Activated naive CD8-positive, alpha-beta T cell treated with anti-CD3 and anti-CD28 coated beads for 36 hours (primary cell): ENCODE data around the gene OGDH. TPM values are rescaled to one million over a fixed set of nuclear protein-coding genes. Genes with fewer than 3 reads are reported as not detected.
A peak's percentile ranks its signal among the peaks of the same experiment; 100 is the strongest.

Source experiments
- DNase-seq: peaks from one replicate; pipeline ENCODE4 v3.0.0; 2021
- H3K27ac Mint-ChIP-seq: one replicate; pipeline ENCODE4 v1.8.0; 2022; ENCODE audit warnings: mild to moderate bottlenecking, moderate library complexity, mixed read lengths
- H3K27me3 Mint-ChIP-seq: one replicate; pipeline ENCODE4 v1.8.0; 2022; ENCODE audit warnings: mild to moderate bottlenecking, mixed read lengths
- H3K36me3 Mint-ChIP-seq: one replicate; pipeline ENCODE4 v1.8.0; 2021; ENCODE audit warnings: mild to moderate bottlenecking, mixed read lengths
- H3K4me1 Mint-ChIP-seq: one replicate; pipeline ENCODE4 v1.8.0; 2021; ENCODE audit warnings: mixed read lengths
- H3K4me3 Mint-ChIP-seq: one replicate; pipeline ENCODE4 v1.8.0; 2022; ENCODE audit warnings: mild to moderate bottlenecking, moderate library complexity, mixed read lengths
- H3K9me3 Mint-ChIP-seq: one replicate; pipeline ENCODE4 v1.8.0; 2022; ENCODE audit warnings: mixed read lengths
- total RNA-seq, 2 experiments: library from RNA; stranded (reverse); gene quantifications; one replicate each; pipeline ENCODE4 v1.2.3, GENCODE V29; 2021

The OGDH gene
- total RNA-seq, 2 experiments from 2014 or later = 75.8 to 77.9 TPM

GRCh38 chr7:44602576-44602910 is 3.9 kb upstream of the OGDH start:
- no peak overlapping the region for H3K27ac Mint-ChIP-seq
- no peak overlapping the region for H3K4me3 Mint-ChIP-seq
- H3K36me3 Mint-ChIP-seq = peaks cover 7% of the 10 kb centered on the region
- H3K27me3 Mint-ChIP-seq = peaks cover 4% of the 10 kb centered on the region
- H3K4me1 Mint-ChIP-seq = peaks cover 11% of the 10 kb centered on the region
- H3K9me3 Mint-ChIP-seq = no peaks in the 10 kb centered on the region
- DNase-seq = no peak

GRCh38 chr7:44603193-44603592 is 3.2 kb upstream of the OGDH start:
- H3K4me1 Mint-ChIP-seq = peaks cover 13% of the 10 kb centered on the region
- no peak overlapping the region for H3K27ac Mint-ChIP-seq
- no peak for DNase-seq
- peaks cover 4% of the 10 kb centered on the region for H3K27me3 Mint-ChIP-seq
- peaks cover 12% of the 10 kb centered on the region for H3K36me3 Mint-ChIP-seq
- no peak overlapping the region for H3K4me3 Mint-ChIP-seq
- no peaks in the 10 kb centered on the region for H3K9me3 Mint-ChIP-seq

GRCh38 chr7:44604941-44605340 is 1.5 kb upstream of the OGDH start:
- H3K4me3 Mint-ChIP-seq = peak overlapping the region; percentile 51
- H3K4me1 Mint-ChIP-seq = peaks cover 24% of the 10 kb centered on the region
- H3K27me3 Mint-ChIP-seq = peaks cover 4% of the 10 kb centered on the region
- H3K36me3 Mint-ChIP-seq = peaks cover 15% of the 10 kb centered on the region
- H3K9me3 Mint-ChIP-seq = no peaks in the 10 kb centered on the region
- DNase-seq = no peak
- no peak overlapping the region for H3K27ac Mint-ChIP-seq

- peak overlapping the region; percentile 87 for H3K4me3 Mint-ChIP-seq
- peak overlapping the region; percentile 98 for H3K27ac Mint-ChIP-seq
- H3K4me1 Mint-ChIP-seq = peaks cover 32% of the 10 kb centered on the region
- H3K36me3 Mint-ChIP-seq = peaks cover 18% of the 10 kb centered on the region
- peaks cover 4% of the 10 kb centered on the region for H3K27me3 Mint-ChIP-seq
- no peak for DNase-seq
- no peaks in the 10 kb centered on the region for H3K9me3 Mint-ChIP-seq
Observed at GRCh38 chr7:44607141-44608068, 978 bp downstream of the OGDH start.

- H3K27ac Mint-ChIP-seq = peak overlapping the region; percentile 29
- H3K4me3 Mint-ChIP-seq = peak overlapping the region; percentile 41
- H3K9me3 Mint-ChIP-seq = no peaks in the 10 kb centered on the region
- H3K4me1 Mint-ChIP-seq = peaks cover 32% of the 10 kb centered on the region
- peaks cover 4% of the 10 kb centered on the region for H3K27me3 Mint-ChIP-seq
- peak; percentile 24 for DNase-seq
- H3K36me3 Mint-ChIP-seq = peaks cover 18% of the 10 kb centered on the region
Observed at GRCh38 chr7:44608916-44609648, 2.7 kb downstream of the OGDH start.

- Mint-ChIP-seq H3K27me3 (peaks cover 4% of the 10 kb centered on the region), H3K9me3 (no peaks in the 10 kb centered on the region), H3K36me3 (peaks cover 23% of the 10 kb centered on the region), H3K4me1 (peaks cover 37% of the 10 kb centered on the region), H3K4me3 (no peak overlapping the region), H3K27ac (no peak overlapping the region)
- no peak for DNase-seq
Observed at GRCh38 chr7:44609829-44610228, 3.4 kb downstream of the OGDH start.

GRCh38 chr7:44615149-44615611 is 8.8 kb downstream of the OGDH start:
- no peak overlapping the region for H3K27ac Mint-ChIP-seq
- no peak overlapping the region for H3K4me3 Mint-ChIP-seq
- H3K36me3 Mint-ChIP-seq = peaks cover 18% of the 10 kb centered on the region
- H3K27me3 Mint-ChIP-seq = no peaks in the 10 kb centered on the region
- DNase-seq = no peak
- H3K9me3 Mint-ChIP-seq = no peaks in the 10 kb centered on the region
- H3K4me1 Mint-ChIP-seq = peaks cover 51% of the 10 kb centered on the region

- no peak overlapping the region for H3K4me3 Mint-ChIP-seq
- peaks cover 51% of the 10 kb centered on the region for H3K4me1 Mint-ChIP-seq
- no peak for DNase-seq
- H3K27me3 Mint-ChIP-seq = no peaks in the 10 kb centered on the region
- peaks cover 17% of the 10 kb centered on the region for H3K36me3 Mint-ChIP-seq
- no peaks in the 10 kb centered on the region for H3K9me3 Mint-ChIP-seq
- peak overlapping the region; percentile 20 for H3K27ac Mint-ChIP-seq
Observed at GRCh38 chr7:44615793-44616192, 9.4 kb downstream of the OGDH start.

GRCh38 chr7:44616545-44616944 is 10.1 kb downstream of the OGDH start:
- no peak overlapping the region for H3K27ac Mint-ChIP-seq
- DNase-seq = no peak
- H3K9me3 Mint-ChIP-seq = no peaks in the 10 kb centered on the region
- no peak overlapping the region for H3K4me3 Mint-ChIP-seq
- H3K4me1 Mint-ChIP-seq = peaks cover 59% of the 10 kb centered on the region
- peaks cover 24% of the 10 kb centered on the region for H3K36me3 Mint-ChIP-seq
- H3K27me3 Mint-ChIP-seq = no peaks in the 10 kb centered on the region

GRCh38 chr7:44617225-44617890 is 10.9 kb downstream of the OGDH start:
- Mint-ChIP-seq H3K4me1 (peaks cover 62% of the 10 kb centered on the region), H3K9me3 (no peaks in the 10 kb centered on the region), H3K27ac (peak overlapping the region; percentile 89), H3K27me3 (no peaks in the 10 kb centered on the region), H3K36me3 (peaks cover 27% of the 10 kb centered on the region), H3K4me3 (peak overlapping the region; percentile 64)
- DNase-seq = no peak

- H3K4me1 Mint-ChIP-seq = peaks cover 68% of the 10 kb centered on the region
- no peaks in the 10 kb centered on the region for H3K9me3 Mint-ChIP-seq
- H3K4me3 Mint-ChIP-seq = no peak overlapping the region
- DNase-seq = no peak
- H3K27me3 Mint-ChIP-seq = no peaks in the 10 kb centered on the region
- H3K27ac Mint-ChIP-seq = peak overlapping the region; percentile 89
- H3K36me3 Mint-ChIP-seq = peaks cover 29% of the 10 kb centered on the region
Observed at GRCh38 chr7:44618045-44618444, 11.6 kb downstream of the OGDH start.

GRCh38 chr7:44618753-44619152 is 12.3 kb downstream of the OGDH start:
- no peaks in the 10 kb centered on the region for H3K27me3 Mint-ChIP-seq
- no peaks in the 10 kb centered on the region for H3K9me3 Mint-ChIP-seq
- H3K4me3 Mint-ChIP-seq = no peak overlapping the region
- DNase-seq = no peak
- peaks cover 74% of the 10 kb centered on the region for H3K4me1 Mint-ChIP-seq
- peak overlapping the region; percentile 89 for H3K27ac Mint-ChIP-seq
- peaks cover 33% of the 10 kb centered on the region for H3K36me3 Mint-ChIP-seq

- H3K4me3 Mint-ChIP-seq = no peak overlapping the region
- DNase-seq = no peak
- H3K9me3 Mint-ChIP-seq = no peaks in the 10 kb centered on the region
- peak overlapping the region; percentile 61 for H3K27ac Mint-ChIP-seq
- H3K27me3 Mint-ChIP-seq = no peaks in the 10 kb centered on the region
- peaks cover 73% of the 10 kb centered on the region for H3K4me1 Mint-ChIP-seq
- peaks cover 37% of the 10 kb centered on the region for H3K36me3 Mint-ChIP-seq
Observed at GRCh38 chr7:44621034-44621749, 14.8 kb downstream of the OGDH start.

GRCh38 chr7:44621750-44622103 is 15.3 kb downstream of the OGDH start:
- DNase-seq = no peak
- no peaks in the 10 kb centered on the region for H3K27me3 Mint-ChIP-seq
- H3K27ac Mint-ChIP-seq = peak overlapping the region; percentile 61
- H3K36me3 Mint-ChIP-seq = peaks cover 37% of the 10 kb centered on the region
- no peaks in the 10 kb centered on the region for H3K9me3 Mint-ChIP-seq
- H3K4me1 Mint-ChIP-seq = peaks cover 72% of the 10 kb centered on the region
- H3K4me3 Mint-ChIP-seq = no peak overlapping the region
